Esophagus (tissue), 2 donors: ENCODE results near the gene DLGAP1. TPM values are rescaled to one million over a fixed set of nuclear protein-coding genes. Genes with fewer than 3 reads are reported as not detected.

Experiments
- H3K27ac ChIP-seq, 2 donors: one replicate each; pipeline ENCODE4 v1.5.1; 2013; ENCODE audit warnings: low read depth in 2 of 2, mild to moderate bottlenecking in 2 of 2, inconsistent platforms in 1 of 2, low read length in 1 of 2, moderate library complexity in 1 of 2
- H3K27me3 ChIP-seq, 2 donors: one replicate each; pipeline ENCODE4 v1.6.1; 2013; ENCODE audit warnings: low read length in 2 of 2, control low read depth in 1 of 2, mild to moderate bottlenecking in 1 of 2; ENCODE audit not compliant: insufficient read depth in 2 of 2, control insufficient read depth in 1 of 2
- H3K36me3 ChIP-seq, 2 donors: one replicate each; pipeline ENCODE4 v1.6.1; 2013; ENCODE audit warnings: low read length in 1 of 2; ENCODE audit not compliant: control insufficient read depth in 2 of 2, insufficient read depth in 2 of 2
- H3K4me1 ChIP-seq, 2 donors: one replicate each; pipeline ENCODE4 v1.6.1; 2013; ENCODE audit warnings: low read length in 1 of 2; ENCODE audit not compliant: control insufficient read depth in 2 of 2, insufficient read depth in 2 of 2
- H3K4me3 ChIP-seq, 2 donors: one replicate each; pipeline ENCODE4 v1.5.1; 2013; ENCODE audit warnings: low read length in 2 of 2, mild to moderate bottlenecking in 2 of 2, low read depth in 1 of 2, moderate library complexity in 1 of 2
- H3K9me3 ChIP-seq, 2 donors: one replicate each; pipeline ENCODE4 v1.6.1; 2013; ENCODE audit warnings: mild to moderate bottlenecking in 2 of 2, low read depth in 1 of 2, low read length in 1 of 2, moderate library complexity in 1 of 2; ENCODE audit not compliant: control insufficient read depth in 2 of 2, insufficient read depth in 1 of 2
- WGBS, 2 donors: extraction: QIAGEN DNeasy Blood & Tissue Kit; methylation state at CpG; one replicate each; pipeline ENCODE4 v1.1.7; 2013; 5-methylcytosine and 5-hydroxymethylcytosine counted together
- polyA plus RNA-seq, 2 donors: library from polyadenylated mRNA; stranded (reverse); fragments of 200-250 nt; gene quantifications; one replicate each; pipeline ENCODE4 v1.2.3, GENCODE V29; 2013
- donor health status: healthy with polysubstance abuse.
- donor health status: Bipolar disorder and iron deficiency.

The DLGAP1 gene
- polyA plus RNA-seq, 2 donors = 0.47 to 0.59 TPM

- Histone ChIP-seq H3K9me3 (no peaks in the 10 kb centered on the region), H3K4me1 (no peaks in the 10 kb centered on the region), H3K4me3 (no peak overlapping the region), H3K27me3 (no peaks in the 10 kb centered on the region), H3K27ac (no peak overlapping the region), H3K36me3 (no peaks in the 10 kb centered on the region)
- WGBS, 2 donors = 88 to 94% methylated on average over 2 of the region's 2 CpGs
Observed at GRCh38 chr18:3919396-3920061, 535.6 kb downstream of the DLGAP1 start.

- no peak overlapping the region for H3K27ac ChIP-seq
- H3K4me1 ChIP-seq = no peaks in the 10 kb centered on the region
- no peaks in the 10 kb centered on the region for H3K27me3 ChIP-seq
- no peaks in the 10 kb centered on the region for H3K36me3 ChIP-seq
- H3K9me3 ChIP-seq = no peaks in the 10 kb centered on the region
- 73 to 76% methylated on average over 7 of the region's 7 CpGs for WGBS, 2 donors
- H3K4me3 ChIP-seq = no peak overlapping the region
Observed at GRCh38 chr18:3916082-3916481, 539.0 kb downstream of the DLGAP1 start.

- no peaks in the 10 kb centered on the region for H3K27me3 ChIP-seq
- H3K4me3 ChIP-seq = no peak overlapping the region
- no peaks in the 10 kb centered on the region for H3K4me1 ChIP-seq
- no peak overlapping the region for H3K27ac ChIP-seq
- WGBS, 2 donors = 76 to 87% methylated on average over 2 of the region's 2 CpGs
- no peaks in the 10 kb centered on the region for H3K36me3 ChIP-seq
- no peaks in the 10 kb centered on the region for H3K9me3 ChIP-seq
Observed at GRCh38 chr18:3914833-3915610, 540.1 kb downstream of the DLGAP1 start.

- H3K27me3 ChIP-seq = no peaks in the 10 kb centered on the region
- H3K4me3 ChIP-seq = no peak overlapping the region
- 63 to 69% methylated on average over 3 of the region's 3 CpGs for WGBS, 2 donors
- H3K9me3 ChIP-seq = no peaks in the 10 kb centered on the region
- H3K36me3 ChIP-seq = no peaks in the 10 kb centered on the region
- no peak overlapping the region for H3K27ac ChIP-seq
- H3K4me1 ChIP-seq = no peaks in the 10 kb centered on the region
Observed at GRCh38 chr18:3914109-3914508, 541.0 kb downstream of the DLGAP1 start.

GRCh38 chr18:3912705-3913104 is 542.4 kb downstream of the DLGAP1 start:
- no peak overlapping the region for H3K4me3 ChIP-seq
- no peak overlapping the region for H3K27ac ChIP-seq
- 86 to 89% methylated on average over 1 of the region's 1 CpG for WGBS, 2 donors
- H3K4me1 ChIP-seq = no peaks in the 10 kb centered on the region
- no peaks in the 10 kb centered on the region for H3K36me3 ChIP-seq
- H3K9me3 ChIP-seq = no peaks in the 10 kb centered on the region
- no peaks in the 10 kb centered on the region for H3K27me3 ChIP-seq

GRCh38 chr18:3911413-3911812 is 543.7 kb downstream of the DLGAP1 start:
- no peaks in the 10 kb centered on the region for H3K4me1 ChIP-seq
- H3K27ac ChIP-seq = no peak overlapping the region
- no peaks in the 10 kb centered on the region for H3K27me3 ChIP-seq
- H3K36me3 ChIP-seq = no peaks in the 10 kb centered on the region
- H3K4me3 ChIP-seq = no peak overlapping the region
- H3K9me3 ChIP-seq = no peaks in the 10 kb centered on the region

GRCh38 chr18:3910512-3910911 is 544.6 kb downstream of the DLGAP1 start:
- Histone ChIP-seq H3K27ac (no peak overlapping the region), H3K4me1 (no peaks in the 10 kb centered on the region), H3K4me3 (no peak overlapping the region), H3K27me3 (no peaks in the 10 kb centered on the region), H3K36me3 (no peaks in the 10 kb centered on the region), H3K9me3 (no peaks in the 10 kb centered on the region)
- WGBS, 2 donors = 84 to 86% methylated on average over 4 of the region's 4 CpGs

- H3K4me3 ChIP-seq = no peak overlapping the region
- H3K9me3 ChIP-seq = no peaks in the 10 kb centered on the region
- H3K27me3 ChIP-seq = no peaks in the 10 kb centered on the region
- H3K36me3 ChIP-seq = no peaks in the 10 kb centered on the region
- no peak overlapping the region for H3K27ac ChIP-seq
- no peaks in the 10 kb centered on the region for H3K4me1 ChIP-seq
Observed at GRCh38 chr18:3907955-3908354, 547.2 kb downstream of the DLGAP1 start.

GRCh38 chr18:3906116-3906750 is 548.9 kb downstream of the DLGAP1 start:
- H3K4me1 ChIP-seq = no peaks in the 10 kb centered on the region
- H3K4me3 ChIP-seq = no peak overlapping the region
- no peaks in the 10 kb centered on the region for H3K27me3 ChIP-seq
- no peak overlapping the region for H3K27ac ChIP-seq
- 55 to 67% methylated on average over 3 of the region's 3 CpGs for WGBS, 2 donors
- no peaks in the 10 kb centered on the region for H3K36me3 ChIP-seq
- H3K9me3 ChIP-seq = no peaks in the 10 kb centered on the region
